Tibial artery (tissue), 4 donors: Measurements from ENCODE around the gene DNAH3.

Experiments
- DNase-seq, 2 donors: peaks; one replicate each; pipeline ENCODE4 v3.0.0-alpha.2; 2019
- H3K27ac ChIP-seq, 2 donors: fragments of 200-600 bp; sonication (generic) in 1 of 2; 1 replicate in 1 of 2; 2 replicates in 1 of 2; pipeline ENCODE4 v1.5.1; 2018 to 2019; ENCODE audit warnings: mild to moderate bottlenecking in 1 of 2
- H3K27me3 ChIP-seq, 2 donors: fragments of 200-600 bp; sonication (generic) in 1 of 2; one replicate each; pipeline versions ENCODE4 v1.5.1 to v1.6.0; 2016 to 2019
- H3K36me3 ChIP-seq, 3 donors: fragments of 200-600 bp; sonication (generic) in 2 of 3; one replicate each; pipeline ENCODE4 v1.5.1; 2016 to 2019; ENCODE audit warnings: mild to moderate bottlenecking in 2 of 3
- H3K4me1 ChIP-seq, 4 donors: fragments of 200-600 bp; sonication (generic) in 2 of 4; 1 replicate in 3 of 4; 2 replicates in 1 of 4; pipeline ENCODE4 v1.5.1; 2016 to 2019
- H3K4me3 ChIP-seq, 2 donors: fragments of 200-600 bp; sonication (generic) in 1 of 2; 1 replicate in 1 of 2; 2 replicates in 1 of 2; pipeline ENCODE4 v1.5.1; 2018 to 2019; ENCODE audit warnings: mild to moderate bottlenecking in 2 of 2
- H3K9me3 ChIP-seq, 3 donors: fragments of 200-600 bp; sonication (generic) in 1 of 3; one replicate each; pipeline ENCODE4 v1.5.1; 2016 to 2019
- intact Hi-C: fragments of 100-400 bp; cut with DNase I; formaldehyde crosslinking; loops from one replicate; pipeline ENCODE4 v1.15.0; 2023; ENCODE audit warnings: low total_unique reads
- TF ChIP-seq, protein P1 (sequence below), 2 experiments: fragments of 200-600 bp in 1 of 2; fragments of 450-650 bp in 1 of 2; IDR thresholded peaks; one replicate each; pipeline ENCODE4 v1.5.1; 2017 to 2019; ENCODE audit warnings: antibody characterized with exemption in 2 of 2, mild to moderate bottlenecking in 1 of 2, moderate library complexity in 1 of 2

Gene DNAH3

DNA sequence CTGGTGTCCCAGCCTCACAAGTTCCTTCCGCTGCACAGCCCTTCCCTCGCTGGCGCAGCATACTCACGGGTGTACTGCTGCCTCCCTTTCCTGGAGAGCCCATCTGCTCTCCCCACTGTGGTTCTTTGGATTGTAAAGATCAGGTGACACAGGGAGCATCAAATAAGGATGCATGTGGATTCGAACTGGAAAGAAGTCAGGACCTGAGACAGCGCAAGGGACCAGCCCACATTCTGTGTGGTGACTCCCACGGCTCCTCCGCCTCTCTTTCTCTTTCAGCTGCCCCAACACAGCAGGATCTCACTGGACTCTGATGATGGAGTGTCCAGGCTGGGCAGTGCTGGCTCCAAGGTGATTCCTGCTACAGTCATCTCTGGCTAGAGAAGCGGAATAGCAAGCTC is 15.9 kb upstream of the DNAH3 start:
- H3K36me3 ChIP-seq: peaks cover 36 to 54% (median 44%) of the 10 kb centered on the region in 3 donors
- intact Hi-C loops: no loop called here

DNA sequence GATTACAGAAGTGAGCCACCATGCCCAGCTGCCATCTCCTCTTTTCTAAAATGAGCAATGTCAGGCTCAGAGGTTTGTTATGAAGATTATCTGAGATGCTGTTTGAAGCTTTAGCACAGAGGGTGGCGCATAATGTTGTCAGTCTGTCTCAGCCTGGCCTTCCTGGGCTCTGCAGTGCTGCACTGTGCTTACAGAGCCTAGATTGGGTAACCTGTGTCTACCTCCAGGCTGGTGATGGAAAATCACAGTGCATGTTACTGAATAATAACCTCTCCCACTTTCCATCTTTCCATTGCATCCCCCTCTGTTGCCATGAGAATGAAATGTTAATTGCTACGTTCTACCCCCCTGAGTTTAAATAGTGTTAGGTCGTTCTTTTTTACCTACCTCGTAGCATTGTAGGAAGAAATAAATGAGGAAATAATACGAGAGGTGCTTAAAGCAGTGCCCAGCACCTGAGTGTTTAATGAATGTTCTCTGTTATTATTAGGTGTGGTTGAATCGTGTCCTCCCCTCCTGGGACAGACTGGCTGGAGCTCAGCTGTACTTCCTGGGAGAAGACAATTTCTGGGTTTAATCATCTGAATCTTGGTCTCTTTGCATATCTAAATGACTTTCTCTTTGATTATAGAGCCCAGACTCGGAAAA is 14.0 kb upstream of the DNAH3 start:
- TF ChIP-seq, protein P1, sequence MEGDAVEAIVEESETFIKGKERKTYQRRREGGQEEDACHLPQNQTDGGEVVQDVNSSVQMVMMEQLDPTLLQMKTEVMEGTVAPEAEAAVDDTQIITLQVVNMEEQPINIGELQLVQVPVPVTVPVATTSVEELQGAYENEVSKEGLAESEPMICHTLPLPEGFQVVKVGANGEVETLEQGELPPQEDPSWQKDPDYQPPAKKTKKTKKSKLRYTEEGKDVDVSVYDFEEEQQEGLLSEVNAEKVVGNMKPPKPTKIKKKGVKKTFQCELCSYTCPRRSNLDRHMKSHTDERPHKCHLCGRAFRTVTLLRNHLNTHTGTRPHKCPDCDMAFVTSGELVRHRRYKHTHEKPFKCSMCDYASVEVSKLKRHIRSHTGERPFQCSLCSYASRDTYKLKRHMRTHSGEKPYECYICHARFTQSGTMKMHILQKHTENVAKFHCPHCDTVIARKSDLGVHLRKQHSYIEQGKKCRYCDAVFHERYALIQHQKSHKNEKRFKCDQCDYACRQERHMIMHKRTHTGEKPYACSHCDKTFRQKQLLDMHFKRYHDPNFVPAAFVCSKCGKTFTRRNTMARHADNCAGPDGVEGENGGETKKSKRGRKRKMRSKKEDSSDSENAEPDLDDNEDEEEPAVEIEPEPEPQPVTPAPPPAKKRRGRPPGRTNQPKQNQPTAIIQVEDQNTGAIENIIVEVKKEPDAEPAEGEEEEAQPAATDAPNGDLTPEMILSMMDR (IDR thresholded peaks at IDR 0.05): no peak
- H3K4me3 ChIP-seq: no peak overlapping the region
- H3K36me3 ChIP-seq: peaks cover 22 to 36% (median 29%) of the 10 kb centered on the region in 3 donors
- no peak for DNase-seq
- H3K27me3 ChIP-seq: no peaks in the 10 kb centered on the region
- no peaks in the 10 kb centered on the region for H3K9me3 ChIP-seq
- peaks cover 0 to 76% (median 52%) of the 10 kb centered on the region in 4 donors for H3K4me1 ChIP-seq
- intact Hi-C loops: no loop called here
- H3K27ac ChIP-seq: peak overlapping the region; percentile 67 to 92

More for the DNA sequence above, 15.9 kb upstream of the DNAH3 start:
- no peaks in the 10 kb centered on the region for H3K27me3 ChIP-seq
- TF ChIP-seq, protein P1 (IDR thresholded peaks at IDR 0.05): no peak
- H3K4me1 ChIP-seq: peaks cover 0 to 66% (median 35%) of the 10 kb centered on the region in 4 donors
- no peak for DNase-seq
- H3K4me3 ChIP-seq: no peak overlapping the region
- peak overlapping the region in 1 of 2 donors; percentile 6 for H3K27ac ChIP-seq
- no peaks in the 10 kb centered on the region for H3K9me3 ChIP-seq

DNA sequence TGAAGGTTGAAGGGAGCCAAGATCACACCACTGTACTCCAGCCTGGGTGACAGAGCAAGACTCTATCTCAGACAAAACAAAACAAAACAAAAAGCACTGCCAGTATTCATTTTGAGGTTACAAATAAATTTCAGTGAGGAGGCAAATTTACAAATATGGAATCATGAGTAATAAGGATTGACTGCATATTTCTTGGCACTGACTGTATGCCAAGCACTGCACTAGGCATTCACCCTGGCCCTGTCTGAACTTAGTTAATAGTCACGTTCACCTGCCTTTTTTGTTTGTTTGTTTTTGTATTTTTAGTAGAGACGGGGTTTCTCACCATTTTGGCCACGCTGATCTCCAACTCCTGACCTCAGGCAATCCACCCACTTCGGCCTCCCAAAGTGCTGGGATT is 12.9 kb upstream of the DNAH3 start:
- intact Hi-C loops: no loop called here
- Histone ChIP-seq H3K4me3 (no peak overlapping the region), H3K9me3 (no peaks in the 10 kb centered on the region), H3K27me3 (no peaks in the 10 kb centered on the region), H3K36me3 (peaks cover 22 to 36% (median 29%) of the 10 kb centered on the region in 3 donors), H3K4me1 (peaks cover 0 to 69% (median 49%) of the 10 kb centered on the region in 4 donors), H3K27ac (peak overlapping the region; percentile 67 to 92)
- TF ChIP-seq, protein P1 (IDR thresholded peaks at IDR 0.05): no peak
- no peak for DNase-seq

DNA sequence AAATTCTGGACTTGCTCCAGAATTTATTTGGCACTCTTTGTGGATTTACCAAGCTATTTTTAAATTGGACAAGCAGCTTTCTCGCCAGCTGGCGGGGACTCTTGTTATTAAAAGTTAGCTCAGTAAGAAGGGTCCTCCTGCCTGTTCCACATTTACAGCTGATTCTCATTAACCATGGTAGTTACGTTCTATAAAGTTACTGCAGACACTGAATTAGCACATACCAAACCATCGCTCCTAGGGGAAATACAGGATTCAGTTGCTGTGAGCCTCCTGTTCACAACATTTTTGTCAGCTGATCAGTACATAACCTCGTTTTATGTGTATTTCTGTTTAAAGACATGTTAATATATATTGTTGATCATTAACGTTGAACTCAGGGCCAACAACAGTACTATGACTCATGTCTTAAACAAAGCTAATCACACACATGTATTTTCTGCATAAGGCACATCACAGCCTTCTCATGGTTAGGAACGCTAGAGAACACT is 12.1 kb upstream of the DNAH3 start:
- Histone ChIP-seq H3K4me3 (no peak overlapping the region), H3K9me3 (no peaks in the 10 kb centered on the region), H3K27ac (peak overlapping the region; percentile 67 to 92), H3K36me3 (peaks cover 22 to 36% (median 29%) of the 10 kb centered on the region in 3 donors), H3K27me3 (no peaks in the 10 kb centered on the region), H3K4me1 (peaks cover 0 to 72% (median 54%) of the 10 kb centered on the region in 4 donors)
- TF ChIP-seq, protein P1 (IDR thresholded peaks at IDR 0.05): no peak
- intact Hi-C loops: no loop called here
- DNase-seq: peak; percentile 33 to 75

DNA sequence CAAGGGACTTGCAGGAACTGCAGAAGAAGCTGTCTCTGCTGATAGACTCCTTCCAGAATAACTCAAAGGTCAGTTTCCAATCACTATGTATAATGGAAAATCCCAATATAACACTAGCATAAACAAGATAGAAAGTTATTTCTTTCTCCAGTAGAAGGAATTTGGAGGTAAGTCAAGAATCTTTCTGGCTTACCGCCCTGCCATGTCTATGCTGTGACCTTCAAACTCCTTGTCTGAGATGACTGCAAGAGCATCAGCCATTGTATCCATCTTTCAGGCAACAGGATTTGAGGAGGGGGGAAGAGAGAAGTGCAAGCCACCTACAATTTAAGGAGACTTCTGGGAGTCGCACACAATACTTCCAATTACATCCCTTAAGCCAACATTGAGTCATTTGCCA is 10.6 kb upstream of the DNAH3 start:
- peaks cover 0 to 71% (median 50%) of the 10 kb centered on the region in 4 donors for H3K4me1 ChIP-seq
- H3K9me3 ChIP-seq: no peaks in the 10 kb centered on the region
- peak overlapping the region; percentile 12 to 91 for H3K4me3 ChIP-seq
- TF ChIP-seq, protein P1 (IDR thresholded peaks at IDR 0.05): no peak
- H3K36me3 ChIP-seq: peaks cover 17 to 25% (median 19%) of the 10 kb centered on the region in 3 donors
- intact Hi-C loops: no loop called here
- no peaks in the 10 kb centered on the region for H3K27me3 ChIP-seq
- no peak for DNase-seq
- peak overlapping the region in 1 of 2 donors; percentile 92 for H3K27ac ChIP-seq
